Ovary (tissue), 10 donors: ENCODE measurements around the gene SEC14L1. TPM values are rescaled to one million over a fixed set of nuclear protein-coding genes. Genes with fewer than 3 reads are reported as not detected.

Experiments
- DNase-seq, 5 donors: peaks; one replicate each; pipeline ENCODE4 v3.0.0-alpha.2; 2019 to 2020
- H3K27ac ChIP-seq, 2 donors: fragments of 200-600 bp; one replicate each; pipeline versions ENCODE4 v1.5.1 to v1.8.0; 2019 to 2022
- H3K27me3 ChIP-seq: fragments of 200-600 bp; one replicate; pipeline ENCODE4 v1.8.0; 2022
- H3K36me3 ChIP-seq: fragments of 200-600 bp; sonication (generic); one replicate; pipeline ENCODE4 v1.5.1; 2019
- H3K4me1 ChIP-seq: one replicate; pipeline ENCODE4 v1.8.1; 2013; ENCODE audit warnings: mild to moderate bottlenecking, moderate library complexity; ENCODE audit not compliant: insufficient read depth
- H3K4me3 ChIP-seq: fragments of 200-600 bp; sonication (generic); one replicate; pipeline ENCODE4 v1.5.1; 2017
- H3K9me3 ChIP-seq, 2 donors: fragments of 200-600 bp in 1 of 2; sonication (generic) in 1 of 2; one replicate each; pipeline versions ENCODE4 v1.5.1 to v1.8.1; 2013 to 2019; ENCODE audit warnings: mild to moderate bottlenecking in 1 of 2, moderate library complexity in 1 of 2
- CTCF ChIP-seq, 3 donors: fragments of 450-650 bp in 2 of 3; fragments of 200-600 bp in 1 of 3; IDR thresholded peaks; one replicate each; pipeline versions ENCODE4 v1.5.1 to v1.8.0; 2016 to 2022; ENCODE audit warnings: antibody characterized with exemption in 3 of 3, mild to moderate bottlenecking in 1 of 3
- EP300 ChIP-seq: sonication (generic); formaldehyde crosslinking; IDR thresholded peaks from one replicate; pipeline ENCODE4 v1.6.1; 2017; ENCODE audit warnings: antibody characterized with exemption
- POLR2A ChIP-seq: fragments of 450-650 bp; IDR thresholded peaks from one replicate; pipeline ENCODE4 v1.6.1; 2017; ENCODE audit warnings: antibody characterized with exemption, mild to moderate bottlenecking, moderate library complexity
- WGBS, 3 donors: extraction: QIAGEN DNeasy Blood & Tissue Kit in 1 of 3; methylation state at CpG; one replicate each; pipeline versions ENCODE4 v1.1.5 to v1.1.7; 2013 to 2017; 5-methylcytosine and 5-hydroxymethylcytosine counted together
- intact Hi-C, 4 donors: fragments of 100-400 bp; cut with DNase I; formaldehyde crosslinking; loops; one replicate each; pipeline versions ENCODE4 v1.11.0 to v1.15.1; 2022 to 2023
- long read RNA-seq, 3 donors: library from polyadenylated mRNA in 2 of 3; unstranded in 2 of 3; transcript quantifications; one replicate each; pipeline ENCODE4 v2.0.0 and lab custom pipeline, GENCODE V29; 2021 to 2026
- polyA plus RNA-seq, 2 donors: library from polyadenylated mRNA; stranded (reverse); fragments of 200-250 nt in 1 of 2; fragments of 350-450 nt in 1 of 2; fragmentation: Illumina TruSeq in 1 of 2; extraction: RNeasy Lipid Tissue Mini Kit (QIAGEN cat#74804) in 1 of 2; gene quantifications; one replicate each; pipeline ENCODE4 v1.2.3, GENCODE V29; 2013 to 2014
- total RNA-seq, 7 donors: library from RNA; depleted of rRNA in 2 of 7; stranded (reverse); fragments of >200 nt in 2 of 7; fragmentation: NEBNext Ultra II Directional in 3 of 7; extraction: Animal tissue kit (Norgen Biotek cat#: 25700) in 3 of 7; gene quantifications; one replicate each; pipeline versions ENCODE4 v1.1.0 to v1.2.4, GENCODE V29; 2016 to 2023
- donor health status: DM: no; HTN: no; CAD: no; lungs with moderate emphysema.
- donor health status: DM: no; HTN: no; CAD: no.
- donor health status: Bipolar disorder and iron deficiency.
- donor health status: DM: yes; HTN: yes; CAD: no.
- donor health status: DM: no; HTN: no; CAD: no.
- donor health status: DM: yes; HTN: yes; CAD: no.

The SEC14L1 gene
- total RNA-seq, result 10 to 100 TPM; 29.1 to 70.4 (median 53.7) TPM
- polyA plus RNA-seq, result 10 to 100 TPM; 32.7 to 78.7 TPM
- long read RNA-seq, donor 1, full-length matches to known transcripts, result 21 of 51 reads
- long read RNA-seq, donor 1, partial matches to known transcripts, result 8 of 51 reads
- long read RNA-seq, donor 1, other reads (novel, unspliced or antisense), result 22 of 51 reads
- long read RNA-seq, donor 2, full-length matches to known transcripts, result 12 of 42 reads
- long read RNA-seq, donor 2, partial matches to known transcripts, result 25 of 42 reads
- long read RNA-seq, donor 2, other reads (novel, unspliced or antisense), result 5 of 42 reads
- long read RNA-seq, donor 3, full-length matches to known transcripts, result 19 of 62 reads
- long read RNA-seq, donor 3, partial matches to known transcripts, result 19 of 62 reads
- long read RNA-seq, donor 3, other reads (novel, unspliced or antisense), result 24 of 62 reads

GRCh38 chr17:77140878-77141767 is at the start of gene SEC14L1:
Gene SEC14L1 (plus strand): TSS chr17:77140969. CDS start chr17:77143597, 2,628 bp downstream.
- intact Hi-C loops, result loop anchor here in 2 of 4 donors (5.0 to 10.0 kb wide), 3 partner anchors 46 to 196 kb away; no protein-coding TSS in a partner anchor
- peaks cover 11% of the 10 kb centered on the region for H3K4me1 ChIP-seq
- DNase-seq, result peak in 3 of 5 donors; percentile 59 to 65 (median 65)

GRCh38 chr17:77092025-77092424 is 48.7 kb upstream of the SEC14L1 start:
- TF ChIP-seq CTCF (IDR thresholded peaks at IDR 0.05), result no peak
- TF ChIP-seq EP300, result no peak
- TF ChIP-seq POLR2A, result no peak
- 90 to 93% (median 91%) methylated on average over 7 of the region's 7 CpGs for WGBS, 3 donors
- H3K27me3 ChIP-seq, result no peaks in the 10 kb centered on the region
- no peak for DNase-seq
- intact Hi-C loops, result loop anchor here in 2 of 4 donors (5.0 to 10.0 kb wide), 3 partner anchors 50 to 403 kb away; partner anchors contain the start of gene SEC14L1 (in 2 of the 2)
- no peaks in the 10 kb centered on the region for H3K36me3 ChIP-seq
- H3K27ac ChIP-seq, result no peak overlapping the region
- no peak overlapping the region for H3K4me3 ChIP-seq
- H3K4me1 ChIP-seq, result peaks cover 6% of the 10 kb centered on the region
- H3K9me3 ChIP-seq, result no peaks in the 10 kb centered on the region

More at GRCh38 chr17:77140878-77141767, at the start of gene SEC14L1:
- no peaks in the 10 kb centered on the region for H3K9me3 ChIP-seq
- no peaks in the 10 kb centered on the region for H3K27me3 ChIP-seq
- H3K36me3 ChIP-seq, result no peaks in the 10 kb centered on the region
- H3K27ac ChIP-seq, result peak within 1 kb of the TSS; percentile 64 to 80
- 0 to 1% (median 1%) methylated on average over 36 to 99 of the region's 99 CpGs for WGBS, 3 donors
- H3K4me3 ChIP-seq, result peak within 1 kb of the TSS; percentile 99
- no peak for TF ChIP-seq POLR2A
- no peak for TF ChIP-seq EP300
- TF ChIP-seq CTCF (IDR thresholded peaks at IDR 0.05), result no peak

- WGBS, 3 donors, result 93 to 94% (median 94%) methylated on average over 7 of the region's 7 CpGs
- no peak overlapping the region for H3K27ac ChIP-seq
- H3K9me3 ChIP-seq, result no peaks in the 10 kb centered on the region
- DNase-seq, result no peak
- H3K36me3 ChIP-seq, result no peaks in the 10 kb centered on the region
- peaks cover 12% of the 10 kb centered on the region for H3K4me1 ChIP-seq
- intact Hi-C loops, result loop anchor here in 2 of 4 donors (5.0 to 10.0 kb wide), 4 partner anchors 49 to 402 kb away; partner anchors contain the start of gene SEC14L1 (in 1 of the 2)
- H3K27me3 ChIP-seq, result no peaks in the 10 kb centered on the region
- TF ChIP-seq EP300, result no peak
- TF ChIP-seq POLR2A, result no peak
- TF ChIP-seq CTCF (IDR thresholded peaks at IDR 0.05), result no peak
- no peak overlapping the region for H3K4me3 ChIP-seq
Observed at GRCh38 chr17:77095461-77095860, 45.3 kb upstream of the SEC14L1 start.

- WGBS, 3 donors, result 4 to 14% (median 12%) methylated on average over 12 of the region's 12 CpGs
- no peaks in the 10 kb centered on the region for H3K36me3 ChIP-seq
- H3K4me3 ChIP-seq, result no peak overlapping the region
- TF ChIP-seq CTCF (IDR thresholded peaks at IDR 0.05), result peak; percentile 63 to 85 (median 75)
- TF ChIP-seq POLR2A, result no peak
- no peak for TF ChIP-seq EP300
- peak in 1 of 5 donors; percentile 48 for DNase-seq
- intact Hi-C loops, result loop anchor here in 2 of 4 donors (2.0 to 10.0 kb wide), 5 partner anchors 48 to 401 kb away; partner anchors contain the start of gene SEC14L1 (in 1 of the 2)
- H3K27me3 ChIP-seq, result no peaks in the 10 kb centered on the region
- H3K9me3 ChIP-seq, result no peaks in the 10 kb centered on the region
- H3K4me1 ChIP-seq, result peaks cover 12% of the 10 kb centered on the region
- peak overlapping the region; percentile 4 to 59 for H3K27ac ChIP-seq
Observed at GRCh38 chr17:77096570-77097214, 44.1 kb upstream of the SEC14L1 start.
